Measurements from ENCODE around the gene WSCD2. TPM values are rescaled to one million over a fixed set of nuclear protein-coding genes. Genes with fewer than 3 reads are reported as not detected.

WSCD2 gene
- total RNA-seq, 1 donor from 2014 or later: not detected

- no peak overlapping the region for H3K4me3 Mint-ChIP-seq
- no peak overlapping the region for H3K27ac Mint-ChIP-seq
These were observed 113.1 kb downstream of the WSCD2 start for GRCh38 chr12:108241986-108242703.

GRCh38 chr12:108247130-108247529 is 118.0 kb downstream of the WSCD2 start:
- intact Hi-C loops (cut with micrococcal nuclease): no loop called here
- no peaks in the 10 kb centered on the region for H3K9me3 Mint-ChIP-seq
- H3K36me3 Mint-ChIP-seq (ENCODE audit: low read depth): no peaks in the 10 kb centered on the region
- no peak for DNase-seq (ENCODE audit: low spot score)
- no peak overlapping the region for H3K27ac Mint-ChIP-seq
- no peak overlapping the region for H3K4me3 Mint-ChIP-seq
- H3K27me3 Mint-ChIP-seq (ENCODE audit: insufficient read depth): peaks cover 4% of the 10 kb centered on the region
- H3K4me1 Mint-ChIP-seq (ENCODE audit: low read depth): no peaks in the 10 kb centered on the region

More at GRCh38 chr12:108241986-108242703, 113.1 kb downstream of the WSCD2 start:
- DNase-seq (ENCODE audit: low spot score): no peak
- Mint-ChIP-seq H3K36me3 (ENCODE audit: low read depth) (no peaks in the 10 kb centered on the region), H3K9me3 (no peaks in the 10 kb centered on the region), H3K27me3 (ENCODE audit: insufficient read depth) (peaks cover 4% of the 10 kb centered on the region), H3K4me1 (ENCODE audit: low read depth) (no peaks in the 10 kb centered on the region)
- intact Hi-C loops (cut with micrococcal nuclease): no loop called here

- Mint-ChIP-seq H3K4me1 (ENCODE audit: low read depth) (no peaks in the 10 kb centered on the region), H3K36me3 (ENCODE audit: low read depth) (no peaks in the 10 kb centered on the region), H3K27ac (no peak overlapping the region), H3K9me3 (no peaks in the 10 kb centered on the region), H3K27me3 (ENCODE audit: insufficient read depth) (peaks cover 4% of the 10 kb centered on the region), H3K4me3 (no peak overlapping the region)
- DNase-seq (ENCODE audit: low spot score): no peak
- intact Hi-C loops (cut with micrococcal nuclease): no loop called here
These were observed 118.9 kb downstream of the WSCD2 start for GRCh38 chr12:108248011-108248410.

- no peak for DNase-seq (ENCODE audit: low spot score)
- no peaks in the 10 kb centered on the region for H3K36me3 Mint-ChIP-seq (ENCODE audit: low read depth)
- intact Hi-C loops (cut with micrococcal nuclease): no loop called here
- no peak overlapping the region for H3K4me3 Mint-ChIP-seq
- H3K27me3 Mint-ChIP-seq (ENCODE audit: insufficient read depth): no peaks in the 10 kb centered on the region
- H3K4me1 Mint-ChIP-seq (ENCODE audit: low read depth): no peaks in the 10 kb centered on the region
- H3K27ac Mint-ChIP-seq: no peak overlapping the region
- H3K9me3 Mint-ChIP-seq: no peaks in the 10 kb centered on the region
These were observed 123.4 kb downstream of the WSCD2 start for GRCh38 chr12:108252523-108252922.

- Mint-ChIP-seq H3K4me3 (no peak overlapping the region), H3K4me1 (ENCODE audit: low read depth) (no peaks in the 10 kb centered on the region), H3K9me3 (no peaks in the 10 kb centered on the region), H3K27ac (no peak overlapping the region), H3K27me3 (ENCODE audit: insufficient read depth) (no peaks in the 10 kb centered on the region), H3K36me3 (ENCODE audit: low read depth) (no peaks in the 10 kb centered on the region)
- DNase-seq (ENCODE audit: low spot score): no peak
- intact Hi-C loops (cut with micrococcal nuclease): no loop called here
These were observed 124.5 kb downstream of the WSCD2 start for GRCh38 chr12:108253540-108253939.

GRCh38 chr12:108254030-108254429 is 124.9 kb downstream of the WSCD2 start:
- H3K4me1 Mint-ChIP-seq (ENCODE audit: low read depth): no peaks in the 10 kb centered on the region
- no peak overlapping the region for H3K4me3 Mint-ChIP-seq
- no peak overlapping the region for H3K27ac Mint-ChIP-seq
- H3K36me3 Mint-ChIP-seq (ENCODE audit: low read depth): no peaks in the 10 kb centered on the region
- no peak for DNase-seq (ENCODE audit: low spot score)
- no peaks in the 10 kb centered on the region for H3K27me3 Mint-ChIP-seq (ENCODE audit: insufficient read depth)
- H3K9me3 Mint-ChIP-seq: no peaks in the 10 kb centered on the region
- intact Hi-C loops (cut with micrococcal nuclease): no loop called here

- intact Hi-C loops (cut with micrococcal nuclease): no loop called here
- Mint-ChIP-seq H3K4me1 (ENCODE audit: low read depth) (no peaks in the 10 kb centered on the region), H3K27ac (no peak overlapping the region), H3K9me3 (no peaks in the 10 kb centered on the region), H3K4me3 (no peak overlapping the region), H3K36me3 (ENCODE audit: low read depth) (no peaks in the 10 kb centered on the region), H3K27me3 (ENCODE audit: insufficient read depth) (no peaks in the 10 kb centered on the region)
- no peak for DNase-seq (ENCODE audit: low spot score)
These were observed 125.6 kb downstream of the WSCD2 start for GRCh38 chr12:108254517-108255251.

- DNase-seq (ENCODE audit: low spot score): no peak
- H3K36me3 Mint-ChIP-seq (ENCODE audit: low read depth): no peaks in the 10 kb centered on the region
- H3K9me3 Mint-ChIP-seq: no peaks in the 10 kb centered on the region
- no peaks in the 10 kb centered on the region for H3K27me3 Mint-ChIP-seq (ENCODE audit: insufficient read depth)
- H3K27ac Mint-ChIP-seq: no peak overlapping the region
- H3K4me3 Mint-ChIP-seq: no peak overlapping the region
- H3K4me1 Mint-ChIP-seq (ENCODE audit: low read depth): no peaks in the 10 kb centered on the region
- intact Hi-C loops (cut with micrococcal nuclease): no loop called here
These were observed 126.1 kb downstream of the WSCD2 start for GRCh38 chr12:108255252-108255602.

GRCh38 chr12:108257004-108257403 is 127.9 kb downstream of the WSCD2 start:
- H3K27me3 Mint-ChIP-seq (ENCODE audit: insufficient read depth): no peaks in the 10 kb centered on the region
- no peaks in the 10 kb centered on the region for H3K36me3 Mint-ChIP-seq (ENCODE audit: low read depth)
- DNase-seq (ENCODE audit: low spot score): no peak
- no peak overlapping the region for H3K4me3 Mint-ChIP-seq
- intact Hi-C loops (cut with micrococcal nuclease): no loop called here
- H3K9me3 Mint-ChIP-seq: peaks cover 9% of the 10 kb centered on the region
- no peak overlapping the region for H3K27ac Mint-ChIP-seq
- no peaks in the 10 kb centered on the region for H3K4me1 Mint-ChIP-seq (ENCODE audit: low read depth)

- H3K27ac Mint-ChIP-seq: no peak overlapping the region
- intact Hi-C loops (cut with micrococcal nuclease): no loop called here
- no peak for DNase-seq (ENCODE audit: low spot score)
- peaks cover 9% of the 10 kb centered on the region for H3K9me3 Mint-ChIP-seq
- no peaks in the 10 kb centered on the region for H3K27me3 Mint-ChIP-seq (ENCODE audit: insufficient read depth)
- H3K4me1 Mint-ChIP-seq (ENCODE audit: low read depth): no peaks in the 10 kb centered on the region
- H3K36me3 Mint-ChIP-seq (ENCODE audit: low read depth): no peaks in the 10 kb centered on the region
- H3K4me3 Mint-ChIP-seq: no peak overlapping the region
These were observed 128.6 kb downstream of the WSCD2 start for GRCh38 chr12:108257610-108258106.

- Mint-ChIP-seq H3K27ac (no peak overlapping the region), H3K9me3 (peaks cover 9% of the 10 kb centered on the region), H3K4me3 (no peak overlapping the region), H3K27me3 (ENCODE audit: insufficient read depth) (no peaks in the 10 kb centered on the region), H3K36me3 (ENCODE audit: low read depth) (no peaks in the 10 kb centered on the region), H3K4me1 (ENCODE audit: low read depth) (no peaks in the 10 kb centered on the region)
- no peak for DNase-seq (ENCODE audit: low spot score)
- intact Hi-C loops (cut with micrococcal nuclease): no loop called here
These were observed 131.0 kb downstream of the WSCD2 start for GRCh38 chr12:108260039-108260438.

GRCh38 chr12:108260969-108261368 is 131.9 kb downstream of the WSCD2 start:
- intact Hi-C loops (cut with micrococcal nuclease): no loop called here
- H3K4me3 Mint-ChIP-seq: no peak overlapping the region
- DNase-seq (ENCODE audit: low spot score): no peak
- H3K27ac Mint-ChIP-seq: no peak overlapping the region
- no peaks in the 10 kb centered on the region for H3K27me3 Mint-ChIP-seq (ENCODE audit: insufficient read depth)
- H3K9me3 Mint-ChIP-seq: peaks cover 9% of the 10 kb centered on the region
- H3K36me3 Mint-ChIP-seq (ENCODE audit: low read depth): no peaks in the 10 kb centered on the region
- no peaks in the 10 kb centered on the region for H3K4me1 Mint-ChIP-seq (ENCODE audit: low read depth)

GRCh38 chr12:108265505-108265904 is 136.4 kb downstream of the WSCD2 start:
- Mint-ChIP-seq H3K4me3 (no peak overlapping the region), H3K27ac (no peak overlapping the region), H3K9me3 (peaks cover 8% of the 10 kb centered on the region), H3K27me3 (ENCODE audit: insufficient read depth) (peaks cover 4% of the 10 kb centered on the region), H3K4me1 (ENCODE audit: low read depth) (no peaks in the 10 kb centered on the region), H3K36me3 (ENCODE audit: low read depth) (no peaks in the 10 kb centered on the region)
- intact Hi-C loops (cut with micrococcal nuclease): no loop called here
- DNase-seq (ENCODE audit: low spot score): no peak
